D721Med (cell line): Measurements from ENCODE around the gene ACTR5.

Experiments
- DNase-seq: peaks from one replicate; pipeline ENCODE4 v3.0.0; 2011; ENCODE audit warnings: low spot score; ENCODE audit not compliant: insufficient read length
- FAIRE-seq: peaks from 2 replicates; lab custom pipeline; 2011; peaks lifted over from hg19 to GRCh38; lab: Jason Lieb, UNC
- TF ChIP-seq, protein P1 (sequence below): IDR thresholded peaks from 2 replicates; pipeline ENCODE4 v1.5.1; 2012; ENCODE audit warnings: mild to moderate bottlenecking, control low read depth; ENCODE audit not compliant: insufficient read depth; ENCODE audit errors: missing control alignments

Gene ACTR5

GRCh38 chr20:38805502-38805957 is 57.3 kb downstream of the ACTR5 start, which contains the start of gene PPP1R16B:
Gene PPP1R16B, plus strand, starts transcription at chr20:38805697. Its CDS starts 30,229 bp downstream, at chr20:38835926.
- TF ChIP-seq, protein P1, sequence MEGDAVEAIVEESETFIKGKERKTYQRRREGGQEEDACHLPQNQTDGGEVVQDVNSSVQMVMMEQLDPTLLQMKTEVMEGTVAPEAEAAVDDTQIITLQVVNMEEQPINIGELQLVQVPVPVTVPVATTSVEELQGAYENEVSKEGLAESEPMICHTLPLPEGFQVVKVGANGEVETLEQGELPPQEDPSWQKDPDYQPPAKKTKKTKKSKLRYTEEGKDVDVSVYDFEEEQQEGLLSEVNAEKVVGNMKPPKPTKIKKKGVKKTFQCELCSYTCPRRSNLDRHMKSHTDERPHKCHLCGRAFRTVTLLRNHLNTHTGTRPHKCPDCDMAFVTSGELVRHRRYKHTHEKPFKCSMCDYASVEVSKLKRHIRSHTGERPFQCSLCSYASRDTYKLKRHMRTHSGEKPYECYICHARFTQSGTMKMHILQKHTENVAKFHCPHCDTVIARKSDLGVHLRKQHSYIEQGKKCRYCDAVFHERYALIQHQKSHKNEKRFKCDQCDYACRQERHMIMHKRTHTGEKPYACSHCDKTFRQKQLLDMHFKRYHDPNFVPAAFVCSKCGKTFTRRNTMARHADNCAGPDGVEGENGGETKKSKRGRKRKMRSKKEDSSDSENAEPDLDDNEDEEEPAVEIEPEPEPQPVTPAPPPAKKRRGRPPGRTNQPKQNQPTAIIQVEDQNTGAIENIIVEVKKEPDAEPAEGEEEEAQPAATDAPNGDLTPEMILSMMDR, result no peak
- DNase-seq, result no peak

DNA sequence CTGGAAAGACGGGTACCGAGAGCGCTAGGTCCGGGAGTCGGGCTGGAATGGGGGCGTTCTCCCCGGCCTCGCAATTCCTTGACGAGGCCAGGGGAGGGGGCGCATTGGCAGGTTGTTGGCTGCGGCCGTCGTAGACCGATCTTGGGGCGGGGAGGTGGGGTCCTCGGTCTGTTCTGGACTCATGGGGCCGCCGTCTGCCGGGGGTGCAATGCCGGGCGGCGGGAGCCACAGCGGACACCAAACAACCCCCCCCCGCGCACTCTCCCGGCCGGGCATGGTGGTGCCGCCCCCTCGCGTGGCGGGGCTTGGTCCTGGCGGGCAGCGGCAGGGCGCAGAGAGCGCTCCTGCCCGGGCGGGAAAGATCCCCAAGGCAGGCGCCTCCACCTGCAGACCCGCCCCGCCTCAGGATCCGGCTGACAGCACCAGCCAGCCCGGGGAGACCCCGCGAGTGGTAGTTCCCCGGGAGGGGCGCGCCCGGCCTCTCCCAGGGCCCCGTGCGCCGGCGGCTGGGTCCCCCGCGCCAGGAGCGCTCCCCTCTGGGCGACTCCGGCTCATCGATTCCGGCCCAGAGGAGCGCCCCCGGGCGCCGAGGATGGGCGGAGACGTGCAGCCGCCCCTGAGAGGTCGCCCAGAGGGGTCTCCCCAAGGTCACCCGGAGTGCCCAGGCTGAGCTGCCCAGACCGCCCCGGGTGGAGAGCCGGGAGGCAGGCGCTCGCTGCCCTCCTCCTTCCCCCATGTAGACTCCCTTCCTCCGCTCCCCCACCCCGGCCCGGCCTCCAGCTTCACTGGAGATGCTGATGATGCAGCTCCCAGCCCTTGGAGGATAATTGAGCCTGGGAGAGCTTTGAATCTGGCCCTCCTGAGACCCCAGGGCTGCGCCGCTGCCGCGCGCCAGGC is 57.9 kb downstream of the ACTR5 start:
- FAIRE-seq (no peak), DNase-seq (no peak)
- TF ChIP-seq, protein P1, result no peak

More at GRCh38 chr20:38805502-38805957, 57.3 kb downstream of the ACTR5 start, which contains the start of gene PPP1R16B:
- FAIRE-seq, result no peak

- DNase-seq (no peak), FAIRE-seq (no peak)
- TF ChIP-seq, protein P1, result no peak
Observed at GRCh38 chr20:38806855-38807655, 58.8 kb downstream of the ACTR5 start.

GRCh38 chr20:38809942-38810341 is 61.7 kb downstream of the ACTR5 start:
- FAIRE-seq, result no peak

GRCh38 chr20:38810926-38811630 is 62.8 kb downstream of the ACTR5 start:
- FAIRE-seq, result no peak
- TF ChIP-seq, protein P1, result no peak
- no peak for DNase-seq

More at GRCh38 chr20:38809942-38810341, 61.7 kb downstream of the ACTR5 start:
- no peak for DNase-seq
- TF ChIP-seq, protein P1, result no peak

- FAIRE-seq, result no peak
- TF ChIP-seq, protein P1, result no peak
- DNase-seq, result no peak
Observed at GRCh38 chr20:38811769-38812168, 63.5 kb downstream of the ACTR5 start.
